ENCODE measurements around the gene SLC25A46. TPM values are rescaled to one million over a fixed set of nuclear protein-coding genes. Genes with fewer than 3 reads are reported as not detected.

Gene SLC25A46
- polyA plus RNA-seq, 1 experiment: 60.3 TPM

GRCh38 chr5:110754181-110754580 is 15.4 kb downstream of the SLC25A46 start:
- Histone ChIP-seq H3K27me3 (ENCODE audit: control insufficient read depth, insufficient read depth, low read length) (no peaks in the 10 kb centered on the region), H3K4me3 (ENCODE audit: low read depth, low read length) (no peak overlapping the region), H3K9me3 (ENCODE audit: control insufficient read depth, insufficient read depth, low read length) (no peaks in the 10 kb centered on the region), H3K27ac (ENCODE audit: low read depth, low read length) (no peak overlapping the region)
- no peak for DNase-seq (ENCODE audit: low read depth, low spot score)
- CTCF ChIA-PET: no interaction called here
- POLR2A ChIA-PET: no interaction called here
- TF ChIP-seq, protein P1, sequence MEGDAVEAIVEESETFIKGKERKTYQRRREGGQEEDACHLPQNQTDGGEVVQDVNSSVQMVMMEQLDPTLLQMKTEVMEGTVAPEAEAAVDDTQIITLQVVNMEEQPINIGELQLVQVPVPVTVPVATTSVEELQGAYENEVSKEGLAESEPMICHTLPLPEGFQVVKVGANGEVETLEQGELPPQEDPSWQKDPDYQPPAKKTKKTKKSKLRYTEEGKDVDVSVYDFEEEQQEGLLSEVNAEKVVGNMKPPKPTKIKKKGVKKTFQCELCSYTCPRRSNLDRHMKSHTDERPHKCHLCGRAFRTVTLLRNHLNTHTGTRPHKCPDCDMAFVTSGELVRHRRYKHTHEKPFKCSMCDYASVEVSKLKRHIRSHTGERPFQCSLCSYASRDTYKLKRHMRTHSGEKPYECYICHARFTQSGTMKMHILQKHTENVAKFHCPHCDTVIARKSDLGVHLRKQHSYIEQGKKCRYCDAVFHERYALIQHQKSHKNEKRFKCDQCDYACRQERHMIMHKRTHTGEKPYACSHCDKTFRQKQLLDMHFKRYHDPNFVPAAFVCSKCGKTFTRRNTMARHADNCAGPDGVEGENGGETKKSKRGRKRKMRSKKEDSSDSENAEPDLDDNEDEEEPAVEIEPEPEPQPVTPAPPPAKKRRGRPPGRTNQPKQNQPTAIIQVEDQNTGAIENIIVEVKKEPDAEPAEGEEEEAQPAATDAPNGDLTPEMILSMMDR (IDR thresholded peaks at IDR 0.05; ENCODE audit: low read depth, low read length): no peak

- TF ChIP-seq, protein P1 (IDR thresholded peaks at IDR 0.05; ENCODE audit: low read depth, low read length): peak; percentile 65
- ChIA-PET POLR2A (interaction anchor here (0.5 kb wide), 1 partner anchor 345 kb away, joined by 4 read pairs; no protein-coding TSS in a partner anchor), CTCF (interaction anchor here (0.6 to 1.8 kb wide), 19 partner anchors 9 to 1013 kb away, joined by 3 to 12 read pairs (median 4); partner anchors contain the start of gene WDR36)
- no peak overlapping the region for H3K4me3 ChIP-seq (ENCODE audit: low read depth, low read length)
- H3K27ac ChIP-seq (ENCODE audit: low read depth, low read length): no peak overlapping the region
- H3K9me3 ChIP-seq (ENCODE audit: control insufficient read depth, insufficient read depth, low read length): no peaks in the 10 kb centered on the region
- no peaks in the 10 kb centered on the region for H3K27me3 ChIP-seq (ENCODE audit: control insufficient read depth, insufficient read depth, low read length)
- DNase-seq (ENCODE audit: low read depth, low spot score): no peak
Observed at GRCh38 chr5:110757118-110757729, 18.4 kb downstream of the SLC25A46 start.

DNA sequence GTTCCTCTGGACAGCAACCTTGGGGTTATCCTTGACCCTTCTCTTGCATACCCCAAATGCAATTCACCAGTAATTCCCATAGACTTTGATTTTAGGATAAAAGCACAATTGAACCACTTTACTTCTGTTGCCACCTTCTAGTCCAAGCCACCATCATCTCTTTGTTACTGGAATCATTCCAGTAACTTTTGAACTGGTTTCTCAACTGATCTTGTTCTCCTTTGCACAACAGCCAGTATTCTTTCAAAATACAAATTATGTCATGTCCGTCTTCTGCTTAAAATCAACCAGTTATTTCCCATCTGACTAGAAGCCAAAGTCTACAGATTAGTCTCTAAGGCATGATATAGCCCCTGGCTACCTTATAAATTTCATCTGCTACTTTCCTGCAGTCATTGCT is 21.4 kb downstream of the SLC25A46 start:
- TF ChIP-seq, protein P1 (IDR thresholded peaks at IDR 0.05; ENCODE audit: low read depth, low read length): no peak
- H3K27ac ChIP-seq (ENCODE audit: low read depth, low read length): no peak overlapping the region
- no peaks in the 10 kb centered on the region for H3K27me3 ChIP-seq (ENCODE audit: control insufficient read depth, insufficient read depth, low read length)
- no peak for DNase-seq (ENCODE audit: low read depth, low spot score)
- no peak overlapping the region for H3K4me3 ChIP-seq (ENCODE audit: low read depth, low read length)
- ChIA-PET CTCF (no interaction called here), POLR2A (no interaction called here)
- H3K9me3 ChIP-seq (ENCODE audit: control insufficient read depth, insufficient read depth, low read length): no peaks in the 10 kb centered on the region

DNA sequence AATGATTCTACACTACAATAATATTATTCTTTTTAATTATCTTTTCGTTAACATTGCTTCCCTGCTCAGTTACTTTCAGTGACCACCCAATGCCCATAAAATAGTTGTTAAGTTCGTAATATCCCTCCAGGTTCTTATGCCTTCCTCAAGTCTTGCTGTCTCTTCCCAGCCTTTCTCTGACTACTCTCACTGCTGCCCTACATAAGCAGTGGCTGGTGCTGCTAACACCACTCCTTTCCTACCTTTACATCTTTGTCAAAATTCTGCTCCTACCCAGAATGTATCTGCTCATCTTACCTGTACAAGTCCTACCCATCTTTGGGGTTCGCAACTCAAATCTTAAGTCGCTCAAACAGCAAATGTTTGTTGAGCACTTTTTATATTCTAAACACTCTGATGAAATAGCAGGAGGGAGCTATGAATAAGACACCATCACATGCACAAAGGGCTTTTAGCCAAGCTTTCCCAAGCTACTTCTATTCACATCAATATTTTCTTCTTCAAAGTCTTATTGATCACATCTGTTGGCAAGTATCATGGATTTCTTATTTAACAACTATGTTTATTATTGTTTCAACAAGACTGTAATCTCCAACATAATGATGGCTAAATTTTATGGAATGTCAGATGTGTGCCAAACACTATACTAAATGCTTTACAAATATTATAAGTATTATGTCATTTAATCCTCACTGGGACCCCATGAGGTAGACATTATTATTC is 29.5 kb downstream of the SLC25A46 start:
- no peak for DNase-seq (ENCODE audit: low read depth, low spot score)
- ChIA-PET CTCF (interaction anchor here (1.5 to 3.9 kb wide), 3 partner anchors 10 to 333 kb away, joined by 4 to 12 read pairs (median 4); no protein-coding TSS in a partner anchor), POLR2A (no interaction called here)
- Histone ChIP-seq H3K27ac (ENCODE audit: low read depth, low read length) (peak overlapping the region; percentile 43), H3K9me3 (ENCODE audit: control insufficient read depth, insufficient read depth, low read length) (no peaks in the 10 kb centered on the region), H3K27me3 (ENCODE audit: control insufficient read depth, insufficient read depth, low read length) (no peaks in the 10 kb centered on the region), H3K4me3 (ENCODE audit: low read depth, low read length) (no peak overlapping the region)
- TF ChIP-seq, protein P1 (IDR thresholded peaks at IDR 0.05; ENCODE audit: low read depth, low read length): no peak

All from AG04450 (cell line).